Activated gamma-delta T cell treated with anti-CD3 and anti-CD28 coated beads, Interleukin-2, amount 50 U/mL, for 16 hours (primary cell): ENCODE data around the gene SPRYD3.
"Not testable (repeated sequence)": the region's sequence is repeated elsewhere in the genome, so short reads cannot be mapped to it uniquely, and the experiment has no call there.

Experiments
- DNase-seq: peaks from one replicate; pipeline ENCODE4 v3.0.0-alpha.2; 2020; ENCODE audit warnings: low read depth

The SPRYD3 gene

GRCh38 chr12:53101931-53102781 lies 23.0 kb upstream of the SPRYD3 start:
- DNase-seq = no peak

DNA sequence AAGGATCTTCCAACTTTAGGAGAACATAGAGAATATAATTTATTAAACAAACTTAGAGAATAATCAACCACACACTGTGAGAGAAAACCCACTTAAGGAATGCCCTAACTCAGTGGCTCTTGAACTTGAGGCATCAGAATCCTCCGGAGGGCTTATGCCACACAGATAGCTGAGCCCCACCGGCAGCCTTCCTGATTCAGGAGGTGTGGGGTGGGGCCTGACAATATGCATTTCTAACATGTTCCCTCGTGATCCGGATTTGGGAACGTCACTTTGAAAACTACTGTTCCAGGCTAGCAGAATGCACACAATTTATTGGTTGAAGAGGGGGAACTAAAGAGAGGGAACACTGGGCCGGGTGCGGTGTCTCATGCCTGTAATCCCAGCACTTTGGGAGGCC lies 22.1 kb upstream of the SPRYD3 start:
- no peak for DNase-seq

DNA sequence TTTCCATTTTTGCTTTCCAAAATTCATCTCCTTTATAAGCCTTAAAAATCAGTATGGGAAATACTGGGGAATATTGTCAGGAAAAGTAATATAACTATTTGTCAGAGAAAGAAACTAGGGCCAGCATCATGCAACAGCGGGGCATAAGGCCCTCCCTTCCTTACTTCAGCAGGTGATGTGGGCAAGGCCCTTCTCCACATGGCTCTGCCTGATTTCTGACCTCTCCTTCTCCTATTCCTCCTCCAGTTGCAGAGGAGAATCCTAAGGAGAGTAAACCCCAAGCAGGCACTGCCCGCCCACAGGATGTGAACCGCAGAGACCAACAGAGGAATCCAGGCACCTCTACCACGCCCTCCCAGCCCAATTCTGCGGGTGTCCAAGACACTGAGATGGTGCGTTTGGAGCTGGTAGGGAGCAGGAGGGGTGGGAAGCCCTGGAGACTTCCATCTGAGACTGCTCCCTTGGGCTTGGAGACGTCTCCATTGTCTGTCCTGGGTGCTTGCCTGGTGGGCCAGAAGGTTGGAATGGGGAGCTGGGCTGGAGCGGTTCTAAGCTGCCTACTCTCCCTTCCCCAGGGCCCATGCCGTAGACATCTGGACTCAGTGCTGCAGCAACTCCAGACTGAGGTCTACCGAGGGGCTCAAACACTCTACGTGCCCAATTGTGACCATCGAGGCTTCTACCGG lies 21.4 kb upstream of the SPRYD3 start:
- no peak for DNase-seq

- peak; percentile 90 for DNase-seq
Observed at GRCh38 chr12:53099071-53099882, 20.1 kb upstream of the SPRYD3 start.

- DNase-seq = peak; percentile 28
Observed at GRCh38 chr12:53098354-53098981, 19.3 kb upstream of the SPRYD3 start.

DNA sequence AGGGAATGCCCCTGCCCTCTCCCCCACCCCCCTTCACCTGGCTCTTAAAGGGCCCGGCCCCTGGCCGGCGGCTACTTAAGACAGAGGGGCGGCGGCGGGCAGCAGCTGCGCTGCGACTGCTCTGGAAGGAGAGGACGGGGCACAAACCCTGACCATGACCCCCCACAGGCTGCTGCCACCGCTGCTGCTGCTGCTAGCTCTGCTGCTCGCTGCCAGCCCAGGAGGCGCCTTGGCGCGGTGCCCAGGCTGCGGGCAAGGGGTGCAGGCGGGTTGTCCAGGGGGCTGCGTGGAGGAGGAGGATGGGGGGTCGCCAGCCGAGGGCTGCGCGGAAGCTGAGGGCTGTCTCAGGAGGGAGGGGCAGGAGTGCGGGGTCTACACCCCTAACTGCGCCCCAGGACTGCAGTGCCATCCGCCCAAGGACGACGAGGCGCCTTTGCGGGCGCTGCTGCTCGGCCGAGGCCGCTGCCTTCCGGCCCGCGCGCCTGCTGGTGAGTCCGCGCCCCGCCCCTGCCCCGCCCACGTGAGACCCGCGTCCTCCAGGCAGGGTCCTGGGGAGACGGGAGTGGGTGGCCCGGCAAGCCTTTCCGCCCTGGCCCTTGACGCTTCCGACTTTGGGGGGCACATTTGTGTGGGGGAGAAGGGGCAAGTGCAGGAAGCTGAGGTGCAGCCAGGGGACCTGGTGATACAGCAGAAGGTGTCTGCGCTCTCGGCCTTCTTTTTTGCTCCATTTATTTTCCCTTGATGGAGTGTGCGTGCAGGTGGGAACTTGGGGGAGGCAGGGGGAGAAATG lies 18.6 kb upstream of the SPRYD3 start, which contains the start of gene IGFBP6:
Gene IGFBP6, plus strand, starts transcription at position 104 of the 790 bp plus-strand sequence. Its CDS starts 51 bp downstream, at position 155.
- DNase-seq = peak; percentile 47

DNA sequence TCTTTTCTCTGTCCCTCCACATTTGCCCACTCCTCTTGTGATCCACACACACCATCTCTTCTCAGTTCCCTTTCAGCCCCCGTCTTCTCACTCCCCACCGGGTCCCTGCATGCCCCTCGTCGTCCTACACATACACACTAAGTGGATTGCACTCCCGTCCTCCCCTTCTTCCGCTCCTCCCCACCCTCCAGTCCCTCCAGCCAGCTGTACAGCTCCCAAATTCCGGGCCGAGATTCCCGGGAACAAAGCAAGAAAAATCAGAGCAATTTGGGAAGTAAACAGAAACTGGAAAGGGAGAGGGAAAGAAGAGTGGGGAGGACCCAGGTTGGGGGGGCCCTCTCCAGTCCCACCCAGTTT lies 18.0 kb upstream of the SPRYD3 start:
- DNase-seq = no peak

DNA sequence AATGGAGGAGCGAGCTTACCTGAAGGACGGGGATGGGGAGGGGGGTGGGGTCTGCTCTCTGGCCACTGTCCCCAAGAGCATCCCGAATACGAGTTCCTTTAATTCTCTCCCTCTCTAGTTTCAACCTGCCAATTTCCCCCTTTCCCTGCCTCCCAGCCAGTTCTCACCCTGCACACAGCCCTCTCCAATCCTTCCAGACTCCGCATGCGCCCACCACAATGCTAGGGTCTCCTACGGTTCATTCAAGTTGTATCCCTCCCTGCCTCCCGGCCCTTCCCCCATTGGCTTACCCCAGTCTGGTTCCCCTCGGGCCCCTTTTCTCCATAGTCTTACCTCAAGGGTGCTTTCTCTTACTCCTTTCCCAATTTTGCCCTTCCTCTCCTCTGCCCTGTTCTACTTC lies 17.6 kb upstream of the SPRYD3 start:
- DNase-seq = no peak

GRCh38 chr12:53096089-53096741 lies 17.0 kb upstream of the SPRYD3 start:
- DNase-seq = no peak

DNA sequence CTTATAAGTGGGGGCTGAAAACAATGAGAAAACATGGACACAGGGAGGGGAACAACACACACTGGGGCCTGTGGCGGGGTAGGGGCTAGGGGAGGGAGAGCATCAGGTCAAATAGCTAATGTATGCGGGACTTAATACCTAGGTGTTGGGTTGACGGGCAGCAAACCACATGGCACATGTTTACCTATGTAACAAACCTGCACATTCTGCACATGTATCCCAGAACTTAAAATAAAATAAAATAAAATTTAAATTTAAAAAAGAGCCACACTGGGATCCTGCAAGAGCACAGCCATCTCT lies 16.4 kb upstream of the SPRYD3 start:
- not testable (repeated sequence) for DNase-seq

DNA sequence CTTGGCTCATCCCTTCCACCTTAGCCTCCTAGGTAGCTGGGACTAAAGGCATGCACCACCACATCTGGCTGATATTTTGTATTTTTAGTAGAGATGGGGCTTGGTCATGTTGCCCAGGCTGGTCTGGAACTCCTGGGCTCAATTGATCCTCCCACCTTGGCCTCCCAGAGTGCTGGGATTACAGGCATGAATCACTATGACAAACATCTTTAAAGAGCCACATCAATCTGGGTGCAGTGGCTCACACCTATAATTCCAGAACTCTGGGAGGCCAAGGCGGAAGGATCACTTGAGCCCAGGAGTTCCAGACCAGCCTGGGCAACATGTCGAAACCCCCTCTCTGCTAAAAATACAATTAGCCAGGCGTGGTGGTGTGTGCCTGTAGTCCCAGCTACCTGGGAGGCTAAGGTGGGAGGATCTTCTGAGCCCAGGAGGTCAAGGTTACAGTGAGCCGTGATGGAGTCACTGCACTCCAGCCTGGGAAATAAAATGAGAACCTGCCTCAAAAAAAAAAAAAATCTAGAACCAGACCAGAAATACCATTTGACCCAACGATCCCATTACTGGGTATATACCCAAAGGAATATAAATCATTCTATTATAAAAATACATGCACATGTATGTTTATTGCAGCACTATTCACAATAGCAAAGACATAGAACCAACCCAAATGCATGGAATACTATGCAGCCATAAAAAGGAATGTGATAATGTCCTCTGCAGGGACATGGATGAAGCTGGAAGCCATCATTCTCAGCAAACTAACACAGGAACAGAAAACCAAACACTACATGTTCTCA lies 15.8 kb upstream of the SPRYD3 start:
- DNase-seq = not testable (repeated sequence)

GRCh38 chr12:53094394-53094787 lies 15.2 kb upstream of the SPRYD3 start:
- no peak for DNase-seq

GRCh38 chr12:53093777-53094393 lies 14.7 kb upstream of the SPRYD3 start:
- DNase-seq = no peak

DNA sequence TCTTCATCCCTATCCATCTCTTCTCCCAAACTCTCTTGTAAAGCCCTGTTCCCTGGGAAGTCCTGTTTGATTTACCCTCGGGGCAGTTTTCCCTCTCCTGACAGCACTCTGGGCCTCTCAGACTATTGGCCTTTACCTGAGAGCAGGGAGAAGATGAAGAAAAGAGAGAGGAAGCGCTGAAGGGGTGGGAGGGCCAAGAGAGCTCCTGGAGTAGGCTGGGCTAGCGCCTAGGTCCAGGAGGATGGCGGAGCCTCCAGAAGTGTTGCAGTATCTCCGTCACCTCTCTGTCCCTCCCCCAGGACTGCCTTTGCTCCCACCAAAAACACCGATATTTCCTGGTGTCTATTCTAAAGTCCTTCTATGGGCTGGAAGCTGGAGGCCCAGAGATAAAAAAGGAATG lies 12.6 kb upstream of the SPRYD3 start:
- DNase-seq = no peak

DNA sequence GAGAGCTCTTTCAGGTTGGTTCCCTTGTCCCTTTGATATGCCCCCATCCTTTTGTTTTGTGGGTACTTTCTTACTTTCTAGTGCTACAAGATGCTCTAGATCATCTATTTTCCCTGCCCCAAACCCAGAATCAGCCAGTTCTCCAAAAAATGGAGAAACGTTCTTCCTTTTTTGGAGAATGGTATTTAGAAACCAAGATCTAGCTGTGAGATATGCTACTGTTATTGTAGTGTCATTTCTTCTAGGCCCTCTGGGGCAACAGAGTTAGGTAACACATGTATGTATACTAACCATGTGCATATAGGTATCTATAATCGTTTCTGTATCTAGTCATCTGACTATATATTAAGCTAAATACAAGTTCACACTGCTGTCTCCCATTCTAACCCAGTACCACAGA lies 11.4 kb upstream of the SPRYD3 start:
- DNase-seq = no peak

DNA sequence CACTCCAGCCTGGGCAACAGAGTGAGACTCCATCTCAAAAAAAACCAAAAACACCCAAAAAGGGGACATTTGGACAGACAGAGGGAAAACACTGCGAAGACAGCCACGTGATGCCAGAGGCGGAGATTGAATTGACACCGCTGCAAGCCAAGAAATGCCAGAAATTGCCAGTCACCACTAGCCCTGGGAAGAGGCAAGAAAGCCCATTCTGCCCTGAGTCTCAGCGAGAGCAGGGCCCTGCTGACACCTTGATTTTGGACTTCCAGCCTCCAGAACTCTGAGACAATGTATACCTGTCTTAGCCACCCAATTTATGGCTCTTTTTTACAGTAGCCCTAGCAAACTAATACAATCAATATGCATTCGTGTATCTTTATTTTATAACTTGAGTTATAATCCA lies 10.9 kb upstream of the SPRYD3 start:
- no peak for DNase-seq

GRCh38 chr12:53086361-53086760 lies 7.2 kb upstream of the SPRYD3 start:
- no peak for DNase-seq

DNA sequence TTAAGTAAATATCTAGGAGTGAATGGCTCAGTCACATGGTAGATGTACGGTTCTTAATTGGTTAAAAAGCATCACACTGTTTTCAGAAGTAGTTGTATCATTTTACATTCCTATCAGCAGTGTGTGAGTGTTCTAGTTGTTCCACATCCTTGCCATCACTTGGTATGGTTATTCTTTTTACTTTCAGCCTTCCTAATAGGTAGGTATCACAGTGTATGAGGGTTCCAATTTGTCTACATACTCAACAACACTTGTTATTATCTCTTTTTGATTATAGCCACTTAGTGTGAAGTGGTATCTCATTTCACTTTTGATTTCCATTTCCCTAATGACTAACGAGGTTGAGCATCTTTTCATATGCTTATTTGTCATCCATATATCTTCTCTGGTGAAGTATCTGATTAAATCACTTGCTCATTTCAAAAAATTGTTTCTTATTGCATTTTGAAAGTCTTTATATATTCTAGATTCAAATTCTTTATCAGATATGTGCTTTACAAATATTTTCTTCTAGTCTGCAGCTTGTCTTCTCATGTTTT lies 3.5 kb upstream of the SPRYD3 start:
- no peak for DNase-seq

DNA sequence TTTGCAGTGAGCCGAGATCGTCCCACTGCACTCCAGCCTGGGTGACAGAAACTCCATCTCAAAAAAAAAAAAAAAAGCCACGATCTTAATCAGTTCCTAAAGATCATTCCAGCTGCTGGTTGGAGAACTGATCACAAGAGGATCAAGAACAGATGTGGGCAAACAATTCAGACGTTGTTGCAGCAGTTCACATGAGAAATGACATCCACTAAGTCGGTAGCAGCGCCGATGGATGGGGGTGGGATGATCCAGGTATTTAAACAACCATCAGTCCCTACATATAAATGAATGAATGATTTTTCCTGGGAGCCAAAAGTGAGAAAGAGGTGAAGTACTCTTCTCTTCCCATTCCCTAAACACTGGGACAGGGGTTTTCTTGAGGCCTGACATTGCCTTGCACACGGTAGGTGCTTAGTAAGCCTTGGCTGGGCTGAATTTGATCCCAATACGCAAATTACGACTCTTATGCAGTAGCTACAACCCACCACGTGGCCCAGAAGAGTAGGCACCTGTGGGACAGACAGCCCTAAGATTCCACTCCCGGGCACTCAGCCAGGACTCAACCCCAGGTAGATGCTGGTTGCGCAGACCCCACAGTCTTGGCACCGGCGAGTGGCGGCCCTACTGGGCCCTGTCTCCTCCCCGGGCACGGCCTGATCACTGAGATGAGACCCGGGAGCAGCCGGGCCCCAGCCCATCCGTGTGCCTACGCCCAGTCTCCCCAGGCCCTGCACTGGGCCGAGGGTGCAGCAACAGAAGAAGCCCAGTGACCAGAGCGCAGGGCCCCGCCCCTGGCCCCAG lies 565 bp downstream of the SPRYD3 start:
- peak; percentile 10 for DNase-seq
